ENCODE data around the gene CELF4.

- TF ChIP-seq CTCF (IDR thresholded peaks at IDR 0.05) (no peak), POLR2AphosphoS5 (IDR thresholded peaks at IDR 0.05; ENCODE audit: low read depth, low read length) (no peak)
Observed at GRCh38 chr18:37348729-37349128, 216.9 kb downstream of the CELF4 start.
